PC-3 (cell line): Measurements from ENCODE around the gene ITPR3. TPM values are rescaled to one million over a fixed set of nuclear protein-coding genes. Genes with fewer than 3 reads are reported as not detected.

Experiments
- ATAC-seq: fragments of 200-7000 bp; cut with Tn5 transposase; 2 replicates; pipeline ENCODE4 v1.9.1; 2020; ENCODE audit warnings: mild to moderate bottlenecking, moderate library complexity
- BruUV-seq: library from RNA; stranded (reverse); fragments of 400-500 nt; replicated peaks from 2 replicates; lab custom pipeline; 2021; lab: Mats Ljungman, UMichigan
- CTCF ChIA-PET: fragments of 300-600 bp; sonication (Branson Sonifier 250); formaldehyde crosslinking; loops from one replicate; lab custom pipeline; 2022; ENCODE audit warnings: antibody characterized with exemption; lab: Charles Lee
- POLR2A ChIA-PET: fragments of 300-600 bp; sonication (Branson Sonifier 250); formaldehyde crosslinking; loops from one replicate; lab custom pipeline; 2022; ENCODE audit warnings: antibody characterized with exemption; ENCODE audit not compliant: unreplicated experiment; lab: Charles Lee
- DNase-seq: peaks from one replicate; pipeline ENCODE4 v3.0.0-alpha.2; 2015
- H2AFZ ChIP-seq: fragments of 300-600 bp; sonication (generic); 2 replicates; pipeline ENCODE4 v1.6.0; 2016; ENCODE audit warnings: antibody characterized with exemption, low read length
- H3F3A ChIP-seq: fragments of 300-600 bp; sonication (generic); one replicate; pipeline ENCODE4 v1.6.0; 2017; ENCODE audit warnings: antibody characterized with exemption, low read length, control low read depth, mild to moderate bottlenecking; ENCODE audit not compliant: unreplicated experiment
- H3K27ac ChIP-seq: fragments of 300-600 bp; sonication (generic); 2 replicates; pipeline ENCODE4 v1.5.1; 2016; ENCODE audit warnings: mild to moderate bottlenecking, low read length
- H3K27me3 ChIP-seq: fragments of 300-600 bp; sonication (generic); 2 replicates; pipeline ENCODE4 v1.6.1; 2016; ENCODE audit warnings: low read length, mixed read lengths
- H3K36me3 ChIP-seq: fragments of 300-600 bp; sonication (generic); 2 replicates; pipeline ENCODE4 v1.6.1; 2016; ENCODE audit warnings: low read depth, mixed run types, low read length, mixed read lengths
- H3K4me1 ChIP-seq: fragments of 300-600 bp; sonication (generic); 2 replicates; pipeline ENCODE4 v1.5.1; 2016; ENCODE audit warnings: low read length; ENCODE audit not compliant: insufficient read depth
- H3K4me2 ChIP-seq: fragments of 300-600 bp; sonication (generic); 2 replicates; pipeline ENCODE4 v1.6.0; 2016; ENCODE audit warnings: low read length
- H3K4me3 ChIP-seq: fragments of 300-600 bp; sonication (generic); 2 replicates; pipeline ENCODE4 v1.5.1; 2016; ENCODE audit warnings: mild to moderate bottlenecking, low read length, mixed read lengths
- H3K79me2 ChIP-seq: fragments of 300-600 bp; sonication (generic); 2 replicates; pipeline ENCODE4 v1.6.1; 2017; ENCODE audit warnings: low read length, mixed read lengths
- H3K9ac ChIP-seq: fragments of 300-600 bp; sonication (generic); 2 replicates; pipeline ENCODE4 v1.6.0; 2016; ENCODE audit warnings: mild to moderate bottlenecking, low read length
- H3K9me2 ChIP-seq: fragments of 300-600 bp; sonication (generic); replicated peaks from 2 replicates; pipeline ENCODE4 v1.6.1; 2016; ENCODE audit warnings: mixed run types, low read length, mixed read lengths
- H3K9me3 ChIP-seq: fragments of 300-600 bp; sonication (generic); 2 replicates; pipeline ENCODE4 v1.6.1; 2016; ENCODE audit warnings: low read length, mixed read lengths
- H4K20me1 ChIP-seq: fragments of 300-600 bp; sonication (generic); 2 replicates; pipeline ENCODE4 v1.6.1; 2016; ENCODE audit warnings: low read length, mixed read lengths
- EZH2 ChIP-seq: fragments of 300-600 bp; sonication (generic); IDR thresholded peaks from one replicate; pipeline ENCODE4 v1.6.1; 2017; ENCODE audit warnings: antibody characterized with exemption, mild to moderate bottlenecking, low read length; ENCODE audit not compliant: unreplicated experiment
- EZH2phosphoT487 ChIP-seq: fragments of 300-600 bp; sonication (generic); IDR thresholded peaks from 2 replicates; pipeline ENCODE4 v1.6.1; 2018; ENCODE audit warnings: mild to moderate bottlenecking, antibody characterized with exemption, low read length, borderline replicate concordance
- intact Hi-C: fragments of 100-400 bp; cut with micrococcal nuclease; formaldehyde crosslinking; loops from 2 replicates; pipeline ENCODE4 v1.9.0; 2023
- total RNA-seq: library from RNA; depleted of rRNA; stranded (reverse); fragments of >200 nt; gene quantifications from 2 replicates; pipeline ENCODE4 v1.2.3, GENCODE V29; 2014
- TF ChIP-seq, protein P1 (sequence below): fragments of 300-600 bp; sonication (generic); conservative IDR thresholded peaks from 2 replicates; pipeline ENCODE4 v1.5.1; 2017; ENCODE audit warnings: antibody characterized with exemption, low read depth, mild to moderate bottlenecking, low read length

Gene ITPR3
- total RNA-seq, 1 experiment from 2014 or later: 41.8 TPM

DNA sequence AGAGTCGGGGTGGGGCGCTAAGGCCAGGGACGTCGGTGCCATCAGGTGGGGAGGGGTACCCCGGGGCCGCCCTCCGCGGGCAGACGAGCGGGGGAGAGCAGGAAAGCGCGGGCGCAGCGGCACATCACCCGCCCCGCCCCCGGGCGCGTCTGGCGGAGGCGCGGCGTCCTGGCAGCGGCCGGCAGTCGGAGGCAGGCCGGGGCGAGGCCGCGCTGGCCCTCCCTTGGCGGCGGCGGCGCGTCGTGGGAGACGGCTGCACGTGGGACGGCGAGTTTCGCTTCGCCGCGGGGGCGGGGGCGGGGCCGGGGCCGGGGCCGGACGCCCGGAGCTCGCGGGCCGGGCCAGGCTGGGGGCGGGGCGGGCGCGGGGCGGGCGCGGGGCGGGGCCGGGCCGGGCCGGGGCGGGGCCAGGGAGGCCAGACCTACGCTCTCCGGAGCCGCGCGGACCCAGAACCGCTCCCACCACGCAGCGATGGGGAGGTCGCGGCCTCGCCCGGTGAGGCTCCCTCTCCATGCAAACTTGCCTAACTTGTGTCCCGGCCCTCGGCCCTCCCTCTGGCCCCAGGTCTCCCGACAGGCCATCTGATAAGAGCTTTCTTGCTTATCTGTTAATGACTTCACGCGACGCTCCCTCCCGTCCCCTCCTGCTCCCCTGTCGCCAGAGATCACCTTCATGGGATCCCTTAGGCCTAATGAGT lies 12.5 kb downstream of the ITPR3 start:
- H3K4me2 ChIP-seq: peak overlapping the region; percentile 89
- ChIA-PET CTCF (no interaction called here), POLR2A (no interaction called here)
- no peaks in the 10 kb centered on the region for H3F3A ChIP-seq
- H3K79me2 ChIP-seq: peaks cover 70% of the 10 kb centered on the region
- BruUV-seq: no TSS peak
- no peaks in the 10 kb centered on the region for H3K9me3 ChIP-seq
- intact Hi-C loops: loop anchor here (2.0 to 5.0 kb wide), 2 partner anchors 43 to 69 kb away; no protein-coding TSS in a partner anchor
- peak overlapping the region; percentile 64 for H3K4me3 ChIP-seq
- peak; percentile 49 for DNase-seq
- peak; percentile 83 for ATAC-seq
- H3K27me3 ChIP-seq: no peaks in the 10 kb centered on the region
- peak overlapping the region; percentile 77 for H2AFZ ChIP-seq
- H4K20me1 ChIP-seq: peaks cover 17% of the 10 kb centered on the region
- H3K9me2 ChIP-seq: no peaks in the 10 kb centered on the region
- H3K27ac ChIP-seq: no peak overlapping the region
- peak overlapping the region; percentile 23; the same call in 1 of the 2 replicates for H3K9ac ChIP-seq
- TF ChIP-seq EZH2 (no peak), EZH2phosphoT487 (no peak)
- TF ChIP-seq, protein P1, sequence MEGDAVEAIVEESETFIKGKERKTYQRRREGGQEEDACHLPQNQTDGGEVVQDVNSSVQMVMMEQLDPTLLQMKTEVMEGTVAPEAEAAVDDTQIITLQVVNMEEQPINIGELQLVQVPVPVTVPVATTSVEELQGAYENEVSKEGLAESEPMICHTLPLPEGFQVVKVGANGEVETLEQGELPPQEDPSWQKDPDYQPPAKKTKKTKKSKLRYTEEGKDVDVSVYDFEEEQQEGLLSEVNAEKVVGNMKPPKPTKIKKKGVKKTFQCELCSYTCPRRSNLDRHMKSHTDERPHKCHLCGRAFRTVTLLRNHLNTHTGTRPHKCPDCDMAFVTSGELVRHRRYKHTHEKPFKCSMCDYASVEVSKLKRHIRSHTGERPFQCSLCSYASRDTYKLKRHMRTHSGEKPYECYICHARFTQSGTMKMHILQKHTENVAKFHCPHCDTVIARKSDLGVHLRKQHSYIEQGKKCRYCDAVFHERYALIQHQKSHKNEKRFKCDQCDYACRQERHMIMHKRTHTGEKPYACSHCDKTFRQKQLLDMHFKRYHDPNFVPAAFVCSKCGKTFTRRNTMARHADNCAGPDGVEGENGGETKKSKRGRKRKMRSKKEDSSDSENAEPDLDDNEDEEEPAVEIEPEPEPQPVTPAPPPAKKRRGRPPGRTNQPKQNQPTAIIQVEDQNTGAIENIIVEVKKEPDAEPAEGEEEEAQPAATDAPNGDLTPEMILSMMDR: no peak
- H3K4me1 ChIP-seq: peaks cover 7% of the 10 kb centered on the region
- H3K36me3 ChIP-seq: peaks cover 4% of the 10 kb centered on the region

DNA sequence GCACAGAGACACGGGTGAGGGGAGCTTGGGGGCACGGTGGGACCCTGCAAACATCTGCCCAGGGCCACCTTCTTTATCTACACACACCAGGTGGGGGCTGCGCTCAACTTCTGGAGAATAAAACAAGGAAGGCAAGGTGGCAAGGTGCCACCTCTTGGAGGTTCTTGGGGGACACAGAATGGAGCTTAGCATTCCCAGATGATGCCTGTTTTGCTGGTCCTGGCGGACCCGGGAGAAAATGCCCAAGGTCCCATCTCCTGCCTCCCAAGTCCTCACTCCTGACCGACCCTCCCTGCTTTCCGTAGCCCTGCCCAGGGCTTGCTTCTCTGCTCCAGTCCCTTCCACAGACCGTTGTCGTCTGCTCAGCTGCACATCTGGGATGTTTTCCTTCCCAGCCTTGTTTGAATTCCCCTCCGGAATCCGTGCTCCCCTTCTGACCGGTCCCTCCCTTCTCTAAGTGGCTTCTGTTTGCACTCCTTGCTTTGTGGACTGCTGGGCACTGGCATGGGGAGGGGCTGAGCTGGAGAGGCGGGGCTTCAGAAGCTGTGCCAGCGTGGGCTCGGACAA lies 13.1 kb downstream of the ITPR3 start:
- no peaks in the 10 kb centered on the region for H3K27me3 ChIP-seq
- H4K20me1 ChIP-seq: peaks cover 17% of the 10 kb centered on the region
- H3K27ac ChIP-seq: no peak overlapping the region
- ATAC-seq (no peak), DNase-seq (no peak)
- H3F3A ChIP-seq: no peaks in the 10 kb centered on the region
- H3K9me2 ChIP-seq: no peaks in the 10 kb centered on the region
- peaks cover 66% of the 10 kb centered on the region for H3K79me2 ChIP-seq
- peaks cover 7% of the 10 kb centered on the region for H3K4me1 ChIP-seq
- no peak overlapping the region for H3K9ac ChIP-seq
- no peak for TF ChIP-seq EZH2
- no peak for TF ChIP-seq EZH2phosphoT487
- TF ChIP-seq, protein P1: no peak
- H3K36me3 ChIP-seq: peaks cover 4% of the 10 kb centered on the region
- ChIA-PET CTCF (no interaction called here), POLR2A (no interaction called here)
- H3K9me3 ChIP-seq: no peaks in the 10 kb centered on the region
- peak overlapping the region; percentile 59; the same call in 1 of the 2 replicates for H2AFZ ChIP-seq
- no TSS peak for BruUV-seq
- H3K4me3 ChIP-seq: peak overlapping the region; percentile 54
- H3K4me2 ChIP-seq: peak overlapping the region; percentile 80
- intact Hi-C loops: loop anchor here (5.0 kb wide), 1 partner anchor 68 kb away; no protein-coding TSS in a partner anchor

DNA sequence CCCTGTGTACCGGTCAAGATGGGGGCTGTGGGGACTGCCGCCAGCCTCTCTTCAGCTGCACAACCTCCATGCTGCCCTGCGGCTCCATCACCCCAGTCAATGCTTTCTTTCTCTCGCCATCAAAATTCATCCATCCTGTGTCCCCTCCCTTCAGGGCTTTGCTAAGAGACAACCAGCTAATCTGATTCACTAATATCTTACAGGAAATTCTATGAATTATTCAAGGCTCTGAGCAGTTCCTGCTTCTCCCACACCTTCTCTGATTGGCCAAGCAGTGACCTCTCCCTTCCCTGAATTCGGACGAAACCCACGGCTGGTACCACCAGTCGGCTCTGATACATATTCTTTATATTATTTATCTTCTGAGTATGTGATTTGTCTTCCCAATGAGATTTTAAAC lies 13.8 kb downstream of the ITPR3 start:
- intact Hi-C loops: loop anchor here (5.0 kb wide), 1 partner anchor 67 kb away; no protein-coding TSS in a partner anchor

More for the DNA sequence above, 13.8 kb downstream of the ITPR3 start:
- no peaks in the 10 kb centered on the region for H3F3A ChIP-seq
- no peaks in the 10 kb centered on the region for H3K9me3 ChIP-seq
- H3K79me2 ChIP-seq: peaks cover 66% of the 10 kb centered on the region
- no peak for TF ChIP-seq EZH2phosphoT487
- TF ChIP-seq, protein P1: no peak
- TF ChIP-seq EZH2: no peak
- H3K4me1 ChIP-seq: peaks cover 7% of the 10 kb centered on the region
- no peaks in the 10 kb centered on the region for H3K9me2 ChIP-seq
- H2AFZ ChIP-seq: no peak overlapping the region
- H3K36me3 ChIP-seq: peaks cover 4% of the 10 kb centered on the region
- H4K20me1 ChIP-seq: peaks cover 17% of the 10 kb centered on the region
- no TSS peak for BruUV-seq
- no peak overlapping the region for H3K4me2 ChIP-seq
- POLR2A ChIA-PET: no interaction called here
- H3K27me3 ChIP-seq: no peaks in the 10 kb centered on the region
- DNase-seq: no peak
- no peak overlapping the region for H3K4me3 ChIP-seq
- CTCF ChIA-PET: interaction anchor here (0.5 kb wide), 1 partner anchor 49 kb away, joined by 3 read pairs; no protein-coding TSS in a partner anchor
- no peak for ATAC-seq
- no peak overlapping the region for H3K9ac ChIP-seq
- no peak overlapping the region for H3K27ac ChIP-seq
